HEK293 (cell line): Measurements from ENCODE around the gene TYR.
"Not testable (repeated sequence)": the region's sequence is repeated elsewhere in the genome, so short reads cannot be mapped to it uniquely, and the experiment has no call there.

Experiments
- MYNN ChIP-seq: fragments of 450-650 bp; formaldehyde crosslinking; IDR thresholded peaks from 2 replicates; pipeline ENCODE4 v1.5.1; 2016; ENCODE audit warnings: missing biosample characterization, missing genetic modification characterization, borderline replicate concordance
- TSHZ1 ChIP-seq: fragments of 450-650 bp; formaldehyde crosslinking; IDR thresholded peaks from 2 replicates; pipeline ENCODE4 v1.5.1; 2016; ENCODE audit warnings: missing biosample characterization, missing genetic modification characterization, borderline replicate concordance
- ZNF449 ChIP-seq: fragments of 450-650 bp; formaldehyde crosslinking; IDR thresholded peaks from 2 replicates; pipeline ENCODE4 v1.5.1; 2017; ENCODE audit warnings: missing biosample characterization, mild to moderate bottlenecking, missing genetic modification characterization, moderate library complexity
- ZNF530 ChIP-seq: fragments of 450-650 bp; formaldehyde crosslinking; IDR thresholded peaks from 2 replicates; pipeline ENCODE4 v1.5.1; 2016; ENCODE audit warnings: low read depth, missing biosample characterization, missing genetic modification characterization
- ZNF664 ChIP-seq: fragments of 450-650 bp; formaldehyde crosslinking; IDR thresholded peaks from 2 replicates; pipeline ENCODE4 v1.5.1; 2016; ENCODE audit warnings: missing biosample characterization, missing genetic modification characterization
- ZNF670 ChIP-seq: fragments of 450-650 bp; formaldehyde crosslinking; IDR thresholded peaks from 2 replicates; pipeline ENCODE4 v1.5.1; 2016; ENCODE audit warnings: missing biosample characterization, missing genetic modification characterization, low read depth

GRCh38 chr11:89331940-89332339 lies 154.3 kb downstream of the TYR start:
- TF ChIP-seq ZNF670; MYNN (tag by site-specific recombination); ZNF449 (tag by site-specific recombination); TSHZ1 (tag by site-specific recombination); ZNF664 (tag by site-specific recombination); ZNF530: not testable (repeated sequence)
